Panc1 (cell line): ENCODE data around the gene COIL. TPM values are rescaled to one million over a fixed set of nuclear protein-coding genes. Genes with fewer than 3 reads are reported as not detected.

Source experiments
- ATAC-seq: fragments of 200-7000 bp; cut with Tn5 transposase; 2 replicates; pipeline ENCODE4 v1.9.1; 2020; ENCODE audit warnings: mild to moderate bottlenecking, moderate library complexity
- BruUV-seq: library from RNA; stranded (reverse); fragments of 400-500 nt; replicated peaks from 2 replicates; lab custom pipeline; 2021; lab: Mats Ljungman, UMichigan
- CTCF ChIA-PET: fragments of 300-600 bp; sonication (Branson Sonifier 250); formaldehyde crosslinking; loops from one replicate; lab custom pipeline; 2022; ENCODE audit warnings: antibody characterized with exemption; lab: Charles Lee
- POLR2A ChIA-PET: fragments of 300-600 bp; sonication (Branson Sonifier 250); formaldehyde crosslinking; loops from one replicate; lab custom pipeline; 2022; ENCODE audit warnings: antibody characterized with exemption; lab: Charles Lee
- DNase-seq: peaks from one replicate; pipeline ENCODE4 v3.0.0-alpha.2; 2010; ENCODE audit warnings: low read depth, low spot score
- H3K27ac ChIP-seq: 2 replicates; pipeline ENCODE4 v1.5.1; 2011; ENCODE audit warnings: mild to moderate bottlenecking, low read length, inconsistent platforms
- H3K27me3 ChIP-seq: fragments of 200-500 bp; sonication (Bioruptor generic); 2 replicates; pipeline ENCODE4 v1.6.0; 2014; ENCODE audit warnings: low read length, inconsistent platforms; ENCODE audit not compliant: control insufficient read depth, insufficient read depth
- H3K36me3 ChIP-seq: fragments of 200-500 bp; sonication (Bioruptor generic); 2 replicates; pipeline ENCODE4 v1.5.1; 2014; ENCODE audit warnings: inconsistent platforms, mild to moderate bottlenecking, low read length, moderate library complexity; ENCODE audit not compliant: control insufficient read depth, insufficient read depth
- H3K4me1 ChIP-seq: 2 replicates; pipeline ENCODE4 v1.5.1; 2011; ENCODE audit warnings: inconsistent platforms, mild to moderate bottlenecking, low read length, moderate library complexity; ENCODE audit not compliant: control insufficient read depth, insufficient read depth
- H3K4me3 ChIP-seq, 2 experiments: 2 replicates each; pipeline ENCODE4 v1.5.1; 2011 to 2012; ENCODE audit warnings: low read depth in 2 of 2, low read length in 2 of 2, mild to moderate bottlenecking in 2 of 2, inconsistent platforms in 1 of 2, moderate library complexity in 1 of 2
- H3K9me3 ChIP-seq: fragments of 200-500 bp; sonication (Bioruptor generic); 2 replicates; pipeline ENCODE4 v1.5.1; 2014; ENCODE audit warnings: low read depth, mild to moderate bottlenecking, inconsistent platforms, low read length, moderate library complexity; ENCODE audit not compliant: control insufficient read depth, insufficient read depth
- CTCF ChIP-seq: fragments of 450-650 bp; IDR thresholded peaks from 2 replicates; pipeline ENCODE4 v1.5.1; 2017; ENCODE audit warnings: mild to moderate bottlenecking
- POLR2AphosphoS5 ChIP-seq: IDR thresholded peaks from 2 replicates; pipeline ENCODE4 v1.6.1; 2012; ENCODE audit warnings: mild to moderate bottlenecking, low read depth, low read length, moderate library complexity
- REST ChIP-seq, 2 experiments: IDR thresholded peaks; 2 replicates each; pipeline ENCODE4 v1.6.1; 2011 to 2012; ENCODE audit warnings: low read depth in 2 of 2, control low read depth in 1 of 2, low read length in 1 of 2, mild to moderate bottlenecking in 1 of 2, moderate library complexity in 1 of 2; ENCODE audit not compliant: insufficient read depth in 1 of 2
- SIN3A ChIP-seq: IDR thresholded peaks from 2 replicates; pipeline ENCODE4 v1.6.1; 2012; ENCODE audit warnings: low read depth, mild to moderate bottlenecking, low read length, moderate library complexity, borderline replicate concordance; ENCODE audit not compliant: insufficient read depth
- TCF7L2 ChIP-seq: IDR thresholded peaks from 2 replicates; pipeline ENCODE4 v1.6.1; 2011; ENCODE audit warnings: mild to moderate bottlenecking, low read depth, low read length, inconsistent platforms
- in situ Hi-C: cut with HindIII; loops from 2 replicates; pipeline ENCODE4 v1.10.0; 2016; ENCODE audit warnings: low sequenced_read_pairs, low pct_unique_long_range_greater_than_20kb
- intact Hi-C: fragments of 100-400 bp; cut with micrococcal nuclease; formaldehyde crosslinking; loops from one replicate; pipeline ENCODE4 v1.10.0; 2022; ENCODE audit not compliant: unreplicated experiment
- total RNA-seq: library from RNA; stranded (reverse); gene quantifications from one replicate; pipeline ENCODE4 v1.2.1, GENCODE V29; 2021; ENCODE audit not compliant: unreplicated experiment

Gene COIL
- total RNA-seq, 1 experiment from 2014 or later, result 32.9 TPM

- CTCF ChIA-PET, result no interaction called here
- Histone ChIP-seq H3K9me3 (no peaks in the 10 kb centered on the region), H3K27ac (peak overlapping the region; percentile 30; the same call in 1 of the 2 replicates), H3K4me1 (peaks cover 11% of the 10 kb centered on the region), H3K36me3 (peaks cover 3% of the 10 kb centered on the region; the same call in 1 of the 2 replicates), H3K27me3 (no peaks in the 10 kb centered on the region), H3K4me3 (peak overlapping the region; percentile 67 to 88)
- ATAC-seq (no peak), DNase-seq (no peak)
- in situ Hi-C loops (no loop called here), intact Hi-C loops (no loop called here)
- POLR2A ChIA-PET, result interaction anchor here (1.5 kb wide), 1 partner anchor 9 kb away, joined by 3 read pairs; no protein-coding TSS in a partner anchor
- no peak for TF ChIP-seq REST (IDR thresholded peaks at IDR 0.05; ENCODE audit: insufficient read depth in 1 of 2, low read depth in 2 of 2, low read length in 1 of 2)
- no peak for TF ChIP-seq TCF7L2
- TF ChIP-seq CTCF, result no peak
- TF ChIP-seq SIN3A, result no peak
- TF ChIP-seq POLR2AphosphoS5, result no peak
- no TSS peak for BruUV-seq
Observed at GRCh38 chr17:56976941-56977608, 16.2 kb upstream of the COIL start.

GRCh38 chr17:56975656-56976055, 14.8 kb upstream of the COIL start:
- Histone ChIP-seq H3K4me1 (peaks cover 11% of the 10 kb centered on the region), H3K9me3 (no peaks in the 10 kb centered on the region), H3K27me3 (no peaks in the 10 kb centered on the region), H3K27ac (no peak overlapping the region), H3K4me3 (no peak overlapping the region), H3K36me3 (peaks cover 3% of the 10 kb centered on the region; the same call in 1 of the 2 replicates)
- no TSS peak for BruUV-seq
- ChIA-PET POLR2A (no interaction called here), CTCF (no interaction called here)
- TF ChIP-seq POLR2AphosphoS5 (no peak), REST (IDR thresholded peaks at IDR 0.05; ENCODE audit: insufficient read depth in 1 of 2, low read depth in 2 of 2, low read length in 1 of 2) (no peak), TCF7L2 (no peak), SIN3A (no peak), CTCF (no peak)
- DNase-seq (no peak), ATAC-seq (no peak)
- in situ Hi-C loops (no loop called here), intact Hi-C loops (no loop called here)
